HG02973 (cell line): Measurements from ENCODE around the gene NRIP2.

Experiments
- ATAC-seq: cut with Tn5 transposase; IDR thresholded peaks from one replicate; pipeline ENCODE4 v1.9.1; 2021; ENCODE audit warnings: moderate library complexity; ENCODE audit not compliant: unreplicated experiment

The NRIP2 gene

DNA sequence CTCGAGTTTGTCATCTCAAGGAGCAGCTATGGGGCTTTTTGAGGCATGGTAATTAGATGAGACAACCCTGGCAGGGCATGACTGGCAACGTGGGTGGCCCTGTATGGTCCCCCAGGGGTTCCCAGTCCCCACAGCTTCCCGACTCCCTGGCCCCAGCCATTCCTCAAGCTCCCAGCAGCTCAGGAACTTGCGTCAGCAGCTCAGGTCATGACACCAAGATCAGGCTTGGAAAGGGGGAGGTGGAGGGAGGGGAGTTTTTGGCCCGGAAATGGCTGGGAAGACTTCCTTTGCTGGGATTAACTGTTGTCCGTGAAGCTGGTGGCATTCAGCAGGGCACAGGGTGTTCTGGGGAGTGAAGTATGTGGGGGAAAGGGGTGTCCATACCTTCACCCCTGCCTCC lies 10.4 kb upstream of the NRIP2 start:
- no peak for ATAC-seq

DNA sequence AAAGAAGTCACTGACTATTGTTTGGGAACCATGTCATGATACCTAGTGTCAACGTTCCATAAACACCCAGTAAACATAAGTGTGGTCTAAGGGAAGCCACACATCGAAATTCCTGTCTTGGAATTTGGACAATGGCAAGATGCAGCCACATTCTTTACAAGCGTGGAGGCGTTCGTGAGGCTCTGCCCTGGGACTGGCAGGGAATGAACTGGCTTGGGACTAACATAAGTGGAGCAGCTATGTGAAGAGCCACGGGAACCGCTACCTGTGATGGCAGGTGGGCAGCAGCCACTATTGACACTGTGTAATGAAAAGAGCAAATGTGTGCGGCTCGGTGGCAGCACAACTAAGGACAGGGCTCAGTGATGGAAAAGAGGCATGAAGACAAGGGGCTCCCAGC lies 10.0 kb upstream of the NRIP2 start:
- ATAC-seq, result no peak

DNA sequence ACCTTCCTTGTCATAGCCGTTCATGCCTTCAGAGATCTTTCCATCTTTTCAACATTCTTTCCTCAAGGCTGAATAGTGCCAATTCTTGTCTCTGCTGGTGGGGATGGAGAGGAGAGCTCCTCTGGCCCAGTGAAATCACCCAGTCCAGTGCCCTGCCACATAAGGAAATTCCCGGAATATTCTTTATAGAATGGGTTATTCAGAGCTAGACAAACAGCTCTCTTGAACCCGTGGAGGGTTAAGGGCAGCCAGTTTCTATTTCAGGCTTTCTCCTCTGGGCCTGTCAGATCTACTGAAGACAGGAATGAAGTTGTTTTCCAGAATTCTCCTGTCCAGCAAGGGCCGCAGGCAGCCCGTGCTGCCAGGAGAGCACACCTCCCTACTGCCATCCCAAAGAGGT lies 8.1 kb upstream of the NRIP2 start:
- ATAC-seq, result no peak

DNA sequence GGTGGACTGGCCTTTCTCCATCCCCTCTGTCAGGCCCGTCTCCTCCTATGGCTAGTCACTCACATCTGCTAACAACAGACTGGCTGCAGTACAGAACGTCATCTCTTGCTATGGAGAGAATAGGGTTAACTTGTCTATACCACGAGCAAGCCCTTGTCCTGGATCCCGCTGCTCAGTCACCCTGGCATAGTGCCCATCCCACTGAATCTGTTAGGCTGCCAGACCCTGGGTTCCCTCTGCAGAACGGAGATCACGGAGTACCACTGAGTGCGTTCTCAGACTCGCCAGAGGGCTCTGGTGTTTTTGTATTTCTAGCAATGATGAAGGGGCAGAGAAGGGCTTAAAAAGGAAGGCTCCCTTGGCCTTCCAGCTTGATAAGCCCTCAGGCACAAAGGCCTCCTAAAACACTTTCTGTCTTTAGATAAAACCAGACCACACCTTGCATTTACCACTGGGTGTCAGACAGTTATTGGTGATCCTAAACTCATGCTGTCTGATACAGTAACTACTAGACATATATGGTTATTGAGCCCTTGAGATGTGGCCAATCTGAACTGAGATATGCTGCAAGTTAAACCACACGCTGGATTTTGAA lies 6.3 kb upstream of the NRIP2 start:
- no peak for ATAC-seq

DNA sequence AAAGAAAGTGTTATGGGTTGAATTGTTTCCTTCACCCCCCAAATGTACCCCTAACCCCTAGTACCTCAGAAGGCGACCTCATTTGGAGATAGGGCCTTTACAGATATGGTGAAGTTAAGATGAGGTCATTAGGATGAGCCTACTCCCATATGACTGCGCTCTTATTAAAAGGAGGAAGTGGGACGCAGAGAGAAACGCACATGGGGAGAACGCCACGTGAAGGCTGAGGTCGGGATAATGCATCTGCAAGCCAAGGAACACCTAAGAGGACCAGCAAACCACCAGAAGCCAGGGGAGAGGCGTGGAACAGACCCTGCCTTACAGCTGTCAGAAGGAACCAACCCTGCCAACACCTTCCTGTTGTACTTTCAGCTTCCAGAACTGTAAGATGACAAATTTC lies 1.7 kb upstream of the NRIP2 start:
- ATAC-seq, result no peak

DNA sequence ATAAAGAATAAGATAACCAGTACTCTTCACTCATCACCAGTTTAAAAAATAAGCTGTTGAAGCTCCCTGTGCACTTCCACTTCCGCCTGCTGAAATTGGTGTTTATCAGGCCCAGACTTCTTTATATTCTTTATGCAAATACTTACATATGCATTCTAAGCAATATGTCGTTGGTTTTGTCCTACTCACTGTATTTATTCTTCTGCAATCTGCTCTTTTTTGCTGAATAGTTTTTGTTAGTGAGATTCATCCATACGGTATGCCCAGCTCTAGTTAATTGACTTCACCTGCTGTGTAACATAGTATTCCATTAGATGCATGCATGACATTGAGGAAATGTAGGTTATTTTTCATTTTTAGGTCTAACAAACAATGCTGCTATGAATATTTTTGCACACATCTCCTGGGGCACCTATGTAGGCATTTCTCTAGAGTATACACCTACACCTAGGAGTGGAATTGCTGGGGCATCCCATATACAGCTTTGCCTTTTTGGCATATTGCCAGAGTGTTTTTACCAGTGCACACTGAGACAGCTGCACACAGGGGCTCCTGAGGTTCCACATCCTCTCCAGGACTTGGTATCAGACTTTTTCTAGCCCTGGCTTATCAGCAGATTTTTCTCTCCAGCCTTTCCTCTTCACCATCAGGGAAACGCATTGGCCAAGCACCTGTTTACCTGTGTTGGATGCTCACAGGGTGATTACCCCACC lies 1.0 kb upstream of the NRIP2 start:
- ATAC-seq, result no peak

DNA sequence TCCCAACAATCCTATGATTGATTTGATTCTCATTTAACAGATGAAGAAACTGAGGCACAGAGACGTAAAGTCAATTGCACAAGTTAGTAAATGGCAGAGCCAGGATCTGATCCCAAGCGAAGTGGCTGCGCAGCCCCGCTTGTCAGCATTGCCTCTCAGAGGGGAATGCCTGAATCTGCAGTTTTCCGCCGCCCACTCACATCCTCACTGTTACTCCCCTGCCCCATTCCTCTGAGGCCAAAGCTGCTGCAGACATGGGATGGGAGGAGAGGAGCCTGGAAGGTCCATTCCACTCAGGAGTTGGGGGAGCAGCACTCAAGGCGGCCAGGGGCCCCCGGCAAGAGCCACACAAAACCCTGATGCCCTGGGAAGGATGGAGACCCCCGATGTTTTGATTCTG lies 1.0 kb downstream of the NRIP2 start:
- no peak for ATAC-seq

DNA sequence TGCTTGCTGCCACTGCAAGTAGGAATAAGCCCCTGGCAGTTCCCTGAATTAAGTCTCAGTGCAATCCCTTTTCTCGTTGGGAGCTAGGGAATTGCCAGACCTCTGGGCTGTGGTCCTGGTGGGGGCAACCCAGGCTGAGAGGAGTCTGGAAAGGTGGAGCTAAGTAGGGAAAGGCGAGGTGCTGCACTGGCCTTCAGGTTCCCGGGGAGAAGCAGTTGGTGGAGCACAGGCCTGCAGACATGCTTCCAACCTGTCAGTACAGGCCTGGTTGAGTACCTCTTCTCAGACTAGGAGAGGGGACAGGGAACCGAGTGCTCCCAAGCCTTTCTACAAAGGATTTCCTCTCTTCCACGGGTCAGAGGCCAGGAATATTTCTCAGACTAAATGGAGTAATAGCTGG lies 1.5 kb downstream of the NRIP2 start:
- no peak for ATAC-seq

DNA sequence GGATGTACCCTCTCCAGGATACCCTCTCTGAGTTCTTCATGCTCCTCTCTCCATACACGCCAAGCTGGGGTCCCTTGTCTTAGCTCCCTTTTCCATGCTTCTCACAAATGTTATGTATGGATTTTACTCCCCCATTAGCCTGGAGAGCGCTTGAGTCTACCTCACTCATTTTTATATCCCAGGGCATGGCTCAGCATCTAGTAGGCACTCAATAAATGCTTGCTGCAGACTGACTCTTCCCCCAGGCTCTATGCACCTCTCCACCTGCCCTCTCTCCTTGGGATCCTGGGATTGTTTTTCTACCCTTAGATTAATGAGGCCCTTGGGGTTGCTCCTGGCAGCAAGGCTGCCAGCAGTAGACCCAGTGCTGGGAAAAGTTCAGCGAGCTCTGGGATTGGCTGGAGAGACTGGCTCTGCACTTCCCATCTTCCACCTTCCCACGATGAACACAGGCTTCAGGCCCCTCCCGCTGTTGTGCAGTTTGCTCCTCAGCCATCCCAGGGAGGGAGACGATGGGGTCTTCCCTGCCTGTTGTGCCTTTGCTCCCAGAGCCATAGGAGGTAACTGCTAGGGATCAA lies 2.2 kb downstream of the NRIP2 start:
- no peak for ATAC-seq

DNA sequence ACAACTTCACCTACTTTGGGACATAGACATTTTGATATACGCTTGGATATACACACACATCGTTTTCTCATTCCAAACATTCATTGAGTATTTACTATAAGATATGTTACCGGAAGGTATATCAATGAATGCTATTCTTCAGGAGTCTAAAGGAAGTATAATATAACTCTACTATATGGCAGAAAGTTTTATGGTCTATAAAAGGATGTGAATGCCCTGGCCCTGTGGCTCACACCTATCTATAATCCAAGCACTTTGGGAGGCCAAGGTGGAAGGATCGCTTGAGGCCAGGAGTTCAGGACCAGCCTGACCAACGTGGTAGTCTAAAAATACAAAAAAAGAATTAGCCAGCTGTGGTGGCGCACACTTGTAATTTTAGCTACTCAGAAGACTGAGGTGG lies 5.6 kb downstream of the NRIP2 start:
- ATAC-seq, result no peak

DNA sequence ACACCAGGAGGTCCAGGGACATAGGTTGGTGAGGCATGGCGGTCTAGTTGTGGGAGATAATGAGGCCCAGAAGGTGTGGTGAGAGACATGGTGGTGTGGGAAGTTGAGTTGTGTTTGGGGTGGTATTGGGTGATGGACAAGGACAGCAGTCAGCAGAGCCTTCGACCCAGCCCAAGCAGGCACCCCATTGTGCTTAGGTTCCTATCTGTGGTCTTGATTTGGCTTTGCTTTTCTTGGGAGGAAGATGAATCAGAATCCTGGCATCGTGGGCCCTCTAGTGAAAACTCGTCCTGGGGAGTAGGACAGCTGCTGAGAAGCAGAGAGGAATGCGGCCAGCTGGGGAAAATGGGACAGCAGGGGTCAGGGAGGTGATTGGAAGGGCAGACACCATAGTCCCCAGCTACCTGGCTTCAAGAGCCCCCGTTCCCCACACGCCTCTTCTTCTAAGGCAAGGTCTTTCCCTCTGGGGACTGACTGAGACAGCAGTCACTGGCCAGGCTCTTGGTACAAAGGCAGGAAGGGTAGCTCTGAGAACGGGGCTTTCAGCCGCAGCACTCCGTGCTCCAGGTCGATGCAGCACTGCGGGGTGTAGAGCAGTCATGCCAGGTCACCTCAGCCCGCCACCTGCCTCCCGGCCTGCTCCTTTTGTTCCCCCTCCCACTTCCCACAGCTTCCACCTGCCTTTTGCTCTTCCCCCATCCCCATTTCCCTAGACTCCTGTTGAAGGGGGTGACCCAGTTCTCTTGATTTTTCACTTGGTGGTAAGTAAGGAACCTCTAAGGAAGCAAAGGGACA lies 7.9 kb downstream of the NRIP2 start:
- ATAC-seq, result no peak

DNA sequence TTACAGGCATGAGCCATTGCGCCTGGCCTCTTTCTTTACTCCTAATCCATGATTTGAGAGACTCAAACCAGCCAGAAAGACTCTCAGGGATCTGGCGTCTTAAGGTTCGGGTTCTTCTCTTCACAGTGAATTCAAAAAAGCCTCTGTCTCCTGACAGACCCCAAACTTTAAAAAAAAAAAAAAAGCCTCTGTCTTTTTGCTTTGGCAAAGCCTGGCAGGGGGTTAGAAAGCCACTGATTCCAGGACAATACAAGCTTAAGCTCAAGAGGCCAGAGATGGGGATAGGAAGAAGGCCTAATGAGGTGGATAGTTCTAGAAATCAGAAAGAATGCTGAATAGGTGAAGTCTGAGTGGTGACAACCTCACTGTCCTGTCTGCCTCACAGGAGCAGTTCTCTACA lies 8.8 kb downstream of the NRIP2 start:
- ATAC-seq, result no peak

DNA sequence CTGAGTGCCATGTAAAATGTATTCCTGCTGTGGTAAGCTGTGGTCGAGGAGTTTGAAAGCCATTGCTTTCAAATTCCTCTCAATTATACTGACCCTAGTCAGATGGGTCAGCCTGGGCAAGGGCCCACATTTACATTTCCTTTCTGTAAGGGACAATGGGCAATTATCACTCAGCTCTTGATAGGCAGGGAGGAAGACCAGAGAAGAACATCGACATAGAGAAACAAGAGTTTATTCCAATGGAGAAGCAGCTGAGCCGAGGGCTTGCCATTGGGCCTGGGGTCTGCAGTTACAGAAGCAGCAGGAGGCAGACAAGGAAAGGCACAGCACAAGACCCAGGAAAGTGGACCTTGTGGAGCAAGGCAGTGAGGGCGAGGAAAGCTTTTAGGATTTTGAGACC lies 9.7 kb downstream of the NRIP2 start:
- ATAC-seq, result no peak

DNA sequence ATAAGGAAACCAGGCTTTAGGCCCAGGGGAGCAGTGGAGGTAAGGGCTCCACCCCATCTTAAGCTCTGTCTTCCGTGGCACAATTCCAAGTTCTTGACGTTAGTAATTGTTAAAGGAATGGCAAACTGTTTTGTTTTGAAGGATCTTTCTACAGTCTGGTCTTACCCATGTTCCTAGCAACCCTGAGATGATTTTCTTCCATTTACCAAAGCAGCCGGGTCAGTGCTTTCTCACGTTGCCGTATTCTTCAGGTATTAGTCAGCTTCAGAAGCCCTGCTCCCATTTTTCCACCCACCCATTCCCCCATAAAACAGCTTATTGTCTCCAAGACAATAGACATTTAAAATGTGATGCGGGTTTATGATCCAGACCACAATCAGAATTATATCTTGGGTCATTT lies 10.3 kb downstream of the NRIP2 start:
- ATAC-seq, result no peak

DNA sequence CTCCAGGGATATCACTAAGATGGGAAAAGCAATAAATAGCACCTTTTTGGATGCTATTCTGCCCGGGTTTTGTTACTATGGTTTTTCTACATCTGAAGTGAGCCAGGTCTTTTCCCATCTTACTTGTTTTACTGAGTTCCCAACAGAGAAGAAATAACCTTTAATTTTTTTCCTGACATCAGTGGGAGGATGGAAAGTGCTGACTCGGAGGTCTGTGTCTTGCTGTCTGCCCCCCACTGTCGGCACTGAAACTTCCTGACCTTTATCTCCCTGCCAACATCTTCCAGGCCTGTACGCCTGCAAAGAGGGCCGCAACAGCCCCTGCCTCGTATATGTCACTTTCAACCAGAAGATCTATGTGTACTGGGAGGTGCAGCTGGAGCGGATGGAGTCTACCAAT lies 11.4 kb downstream of the NRIP2 start:
- no peak for ATAC-seq

DNA sequence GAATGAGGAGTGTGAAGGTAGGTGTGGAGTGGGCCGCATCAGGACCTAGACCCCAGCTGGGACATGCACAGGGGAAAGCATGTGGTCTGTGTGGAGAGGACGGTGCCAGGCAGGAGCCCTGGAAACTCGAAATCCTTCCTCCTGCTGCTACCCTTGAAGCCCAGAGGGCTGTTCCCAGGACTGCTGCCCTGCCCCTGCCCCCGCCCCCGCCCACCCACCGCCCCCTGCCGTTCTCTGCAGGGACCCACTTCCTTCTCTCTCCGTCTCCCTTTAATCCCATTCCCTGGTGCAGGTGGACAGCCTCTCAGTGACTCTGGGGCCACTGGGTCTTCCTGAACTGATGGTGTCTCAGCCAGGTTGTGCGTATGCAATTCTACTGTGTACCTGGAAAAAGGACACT lies 14.4 kb downstream of the NRIP2 start:
- no peak for ATAC-seq

DNA sequence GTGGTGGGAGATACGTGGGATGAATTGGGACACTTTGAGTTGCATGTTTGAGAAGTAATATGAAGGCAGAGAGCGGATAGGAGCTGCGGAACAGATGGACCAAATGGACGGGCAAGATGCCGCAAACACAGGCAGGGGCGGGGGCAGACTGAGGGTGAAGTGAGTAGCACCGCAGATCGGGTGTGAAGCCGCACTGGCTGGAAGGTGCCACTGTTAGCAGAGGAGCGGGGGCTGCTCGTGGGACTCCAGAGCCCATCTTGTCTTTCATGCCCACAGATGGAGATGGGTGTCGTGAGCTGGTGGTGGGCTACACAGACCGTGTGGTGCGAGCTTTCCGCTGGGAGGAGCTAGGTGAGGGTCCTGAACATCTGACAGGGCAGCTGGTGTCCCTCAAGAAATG lies 15.0 kb downstream of the NRIP2 start:
- no peak for ATAC-seq

DNA sequence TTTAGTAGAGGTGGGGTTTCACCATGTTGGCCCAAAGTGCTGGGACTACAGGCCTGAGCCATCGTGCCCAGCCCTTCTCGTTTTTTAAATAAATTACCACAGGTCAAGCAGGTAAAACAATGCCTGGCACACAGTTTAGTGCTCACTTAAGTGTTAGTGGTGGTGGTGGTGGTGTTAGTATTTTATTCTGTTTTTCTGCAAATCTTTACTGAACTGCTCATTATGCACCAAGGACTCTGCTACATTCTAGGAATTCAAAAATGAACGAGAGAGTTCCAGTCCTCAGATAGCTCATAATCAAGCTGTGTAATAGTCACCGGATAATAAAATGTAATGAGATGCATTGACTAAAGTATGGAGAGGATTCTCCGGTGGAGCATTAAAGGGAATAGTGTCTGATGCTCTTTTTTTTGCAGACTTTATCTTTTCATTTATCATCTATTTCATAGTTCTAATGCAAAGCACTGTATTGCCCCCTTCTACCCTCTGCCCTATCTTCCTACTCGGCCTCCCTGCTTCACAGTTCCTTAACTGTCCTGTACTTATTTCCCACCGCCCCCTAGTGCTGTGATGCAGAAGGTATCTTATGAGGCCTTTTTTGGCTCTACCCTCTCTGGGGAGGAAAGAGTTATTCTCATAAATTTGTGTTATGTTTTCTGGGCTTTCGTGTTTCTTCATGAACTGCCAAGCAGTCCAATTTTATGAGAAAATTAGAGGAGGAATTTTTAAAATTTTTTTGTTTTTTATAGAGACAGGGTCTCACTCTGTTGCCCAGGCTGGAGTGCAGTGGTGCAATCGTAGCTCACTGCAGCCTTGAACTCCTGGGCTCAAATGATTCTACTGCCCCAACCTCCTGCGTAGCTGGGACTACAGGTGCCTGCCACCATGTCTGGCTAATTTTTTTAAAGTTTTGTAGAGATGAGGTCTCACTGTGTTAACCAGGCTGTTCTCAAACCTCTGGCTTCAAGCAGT lies 21.3 kb downstream of the NRIP2 start:
- no peak for ATAC-seq

DNA sequence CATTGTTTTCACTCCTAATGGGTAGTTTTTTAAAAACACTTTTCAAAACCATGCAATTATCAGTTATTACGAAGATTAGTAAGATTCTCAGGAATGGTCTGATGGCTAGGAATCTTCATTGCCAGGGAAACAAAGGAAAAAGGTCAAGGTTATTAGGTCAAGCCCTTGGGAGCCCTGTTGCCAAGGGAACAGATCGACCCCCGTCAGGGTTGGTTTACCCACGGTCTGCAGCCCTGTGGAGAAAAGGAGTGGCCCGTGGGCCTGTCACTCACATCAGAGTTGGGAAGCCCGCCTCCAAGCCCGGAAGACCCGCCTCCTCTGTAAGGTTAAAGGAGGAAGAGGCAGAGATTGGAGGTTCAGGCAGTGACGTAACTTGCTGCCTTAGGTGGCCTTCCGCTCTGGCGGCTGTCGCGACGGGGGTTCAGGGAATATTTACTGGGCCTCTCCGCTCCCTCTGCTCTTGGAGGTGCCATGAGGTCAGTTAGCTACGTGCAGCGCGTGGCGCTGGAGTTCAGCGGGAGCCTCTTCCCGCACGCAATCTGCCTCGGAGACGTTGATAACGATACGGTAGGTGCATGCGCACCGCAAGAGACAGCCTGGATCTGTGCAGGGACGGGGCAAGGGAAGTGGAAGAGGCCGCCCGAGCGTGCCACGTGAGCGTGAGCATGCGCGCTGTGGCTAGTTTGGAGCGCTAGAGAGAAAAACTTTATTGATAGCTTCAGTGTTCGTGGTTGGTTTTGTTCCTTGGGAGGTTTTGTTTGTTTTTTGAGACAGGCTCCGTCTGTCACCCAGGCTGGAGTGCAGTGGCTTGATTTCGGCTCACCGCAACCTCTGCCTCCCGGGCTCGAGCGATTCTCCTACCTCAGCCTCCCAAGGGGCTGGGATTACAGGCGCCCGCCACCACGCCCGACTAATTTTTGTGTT lies 22.3 kb downstream of the NRIP2 start, which contains the start of gene ITFG2:
Gene ITFG2, plus strand, starts transcription at position 379 of the 924 bp plus-strand sequence. Its CDS starts 93 bp downstream, at position 472.
- peak; percentile 96 for ATAC-seq

DNA sequence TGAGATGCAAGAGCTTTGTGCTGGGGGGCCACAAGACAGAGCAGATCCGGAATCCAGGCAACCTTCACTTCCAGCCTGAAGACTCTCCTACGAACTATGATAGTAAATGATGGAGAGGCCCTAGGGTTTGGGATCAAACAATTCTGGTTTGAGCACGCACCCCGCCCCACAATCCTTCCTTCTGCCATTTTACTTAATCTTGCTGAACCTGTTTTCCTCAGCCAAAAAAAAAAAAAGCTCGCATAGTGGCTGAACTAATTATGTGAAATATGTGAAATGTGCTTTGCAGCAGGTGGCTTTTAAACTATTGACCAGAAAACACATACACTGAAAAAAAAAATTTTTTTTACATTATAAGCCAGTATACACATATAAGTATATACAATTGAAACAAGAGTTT lies 23.0 kb downstream of the NRIP2 start:
- no peak for ATAC-seq
